ENCODE data around the gene TBC1D1. TPM values are rescaled to one million over a fixed set of nuclear protein-coding genes. Genes with fewer than 3 reads are reported as not detected.

The TBC1D1 gene
- total RNA-seq, 1 donor from 2014 or later: 96.0 TPM

GRCh38 chr4:38120772-38121171 is 229.9 kb downstream of the TBC1D1 start:
- H3K36me3 ChIP-seq: peaks cover 0 to 7% of the 10 kb centered on the region in 2 donors
- H3K27ac ChIP-seq: peak overlapping the region; percentile 60
- intact Hi-C loops (cut with DNase I): no loop called here
- peaks cover 19% of the 10 kb centered on the region for H3K4me1 ChIP-seq
- TF ChIP-seq POLR2A (IDR thresholded peaks at IDR 0.05) (no peak), POLR2AphosphoS5 (IDR thresholded peaks at IDR 0.05; ENCODE audit: insufficient read depth in 1 of 2, low read depth in 1 of 2) (no peak), CTCF (IDR thresholded peaks at IDR 0.05) (no peak)
- H3K4me3 ChIP-seq: no peak overlapping the region
- no peak for DNase-seq (ENCODE audit: extremely low spot score in 2 of 2)
- H3K27me3 ChIP-seq: no peaks in the 10 kb centered on the region
- H3K9me3 ChIP-seq: no peaks in the 10 kb centered on the region

GRCh38 chr4:38122060-38122459 is 231.2 kb downstream of the TBC1D1 start:
- no peak for DNase-seq (ENCODE audit: extremely low spot score in 2 of 2)
- peaks cover 19% of the 10 kb centered on the region for H3K4me1 ChIP-seq
- no peaks in the 10 kb centered on the region for H3K36me3 ChIP-seq
- TF ChIP-seq CTCF (IDR thresholded peaks at IDR 0.05): no peak
- no peak for TF ChIP-seq POLR2A (IDR thresholded peaks at IDR 0.05)
- no peak for TF ChIP-seq POLR2AphosphoS5 (IDR thresholded peaks at IDR 0.05; ENCODE audit: insufficient read depth in 1 of 2, low read depth in 1 of 2)
- H3K27me3 ChIP-seq: no peaks in the 10 kb centered on the region
- intact Hi-C loops (cut with DNase I): no loop called here
- no peaks in the 10 kb centered on the region for H3K9me3 ChIP-seq
- H3K4me3 ChIP-seq: no peak overlapping the region
- no peak overlapping the region for H3K27ac ChIP-seq

GRCh38 chr4:38123555-38123954 is 232.7 kb downstream of the TBC1D1 start:
- intact Hi-C loops (cut with DNase I): no loop called here
- Histone ChIP-seq H3K4me3 (no peak overlapping the region), H3K4me1 (peaks cover 19% of the 10 kb centered on the region), H3K27ac (no peak overlapping the region), H3K9me3 (no peaks in the 10 kb centered on the region), H3K27me3 (no peaks in the 10 kb centered on the region), H3K36me3 (no peaks in the 10 kb centered on the region)
- TF ChIP-seq CTCF (IDR thresholded peaks at IDR 0.05): no peak
- no peak for TF ChIP-seq POLR2A (IDR thresholded peaks at IDR 0.05)
- TF ChIP-seq POLR2AphosphoS5 (IDR thresholded peaks at IDR 0.05; ENCODE audit: insufficient read depth in 1 of 2, low read depth in 1 of 2): no peak
- no peak for DNase-seq (ENCODE audit: extremely low spot score in 2 of 2)

GRCh38 chr4:38124961-38125360 is 234.1 kb downstream of the TBC1D1 start:
- intact Hi-C loops (cut with DNase I): no loop called here
- H3K27ac ChIP-seq: no peak overlapping the region
- H3K27me3 ChIP-seq: no peaks in the 10 kb centered on the region
- no peak for DNase-seq (ENCODE audit: extremely low spot score in 2 of 2)
- TF ChIP-seq POLR2A (IDR thresholded peaks at IDR 0.05) (no peak), POLR2AphosphoS5 (IDR thresholded peaks at IDR 0.05; ENCODE audit: insufficient read depth in 1 of 2, low read depth in 1 of 2) (no peak), CTCF (IDR thresholded peaks at IDR 0.05) (no peak)
- peaks cover 10% of the 10 kb centered on the region for H3K4me1 ChIP-seq
- H3K4me3 ChIP-seq: no peak overlapping the region
- no peaks in the 10 kb centered on the region for H3K9me3 ChIP-seq
- H3K36me3 ChIP-seq: no peaks in the 10 kb centered on the region

GRCh38 chr4:38125816-38126215 is 234.9 kb downstream of the TBC1D1 start:
- Histone ChIP-seq H3K4me1 (peaks cover 3% of the 10 kb centered on the region), H3K27me3 (no peaks in the 10 kb centered on the region), H3K36me3 (no peaks in the 10 kb centered on the region), H3K27ac (no peak overlapping the region), H3K4me3 (no peak overlapping the region), H3K9me3 (no peaks in the 10 kb centered on the region)
- intact Hi-C loops (cut with DNase I): no loop called here
- TF ChIP-seq POLR2A (IDR thresholded peaks at IDR 0.05): no peak
- TF ChIP-seq CTCF (IDR thresholded peaks at IDR 0.05): no peak
- TF ChIP-seq POLR2AphosphoS5 (IDR thresholded peaks at IDR 0.05; ENCODE audit: insufficient read depth in 1 of 2, low read depth in 1 of 2): peak in 1 of 2 donors; percentile 27
- no peak for DNase-seq (ENCODE audit: extremely low spot score in 2 of 2)

Data from vagina (tissue), 2 donors.